Colonic mucosa (tissue), 4 donors: ENCODE results near the gene LARP1. TPM values are rescaled to one million over a fixed set of nuclear protein-coding genes. Genes with fewer than 3 reads are reported as not detected.

ENCODE experiments used
- DNase-seq: peaks from one replicate; pipeline ENCODE4 v3.0.0-alpha.2; 2020
- H3K27ac ChIP-seq: fragments of 200-600 bp; one replicate; pipeline ENCODE4 v1.8.0; 2021
- H3K27me3 ChIP-seq: fragments of 200-600 bp; one replicate; pipeline ENCODE4 v1.8.0; 2021
- H3K36me3 ChIP-seq: fragments of 200-600 bp; one replicate; pipeline ENCODE4 v1.8.0; 2021
- H3K4me1 ChIP-seq: fragments of 200-600 bp; one replicate; pipeline ENCODE4 v1.8.0; 2021; ENCODE audit warnings: mild to moderate bottlenecking
- H3K4me3 ChIP-seq: fragments of 200-600 bp; one replicate; pipeline ENCODE4 v1.8.0; 2021
- H3K9ac ChIP-seq, 2 donors: one replicate each; pipeline ENCODE4 v1.7.0; 2013; ENCODE audit warnings: control low read depth in 2 of 2, low read depth in 2 of 2, low read length in 2 of 2
- H3K9me3 ChIP-seq: fragments of 200-600 bp; one replicate; pipeline ENCODE4 v1.8.0; 2021
- CTCF ChIP-seq: fragments of 200-600 bp; IDR thresholded peaks from one replicate; pipeline ENCODE4 v1.8.0; 2022; ENCODE audit warnings: antibody characterized with exemption, mild to moderate bottlenecking
- intact Hi-C: fragments of 100-400 bp; cut with DNase I; formaldehyde crosslinking; loops from one replicate; pipeline ENCODE4 v1.14.1; 2022
- total RNA-seq, 2 donors: library from RNA; stranded (reverse); fragmentation: NEBNext Ultra II Directional in 1 of 2; extraction: Animal tissue kit (Norgen Biotek cat#: 25700) in 1 of 2; gene quantifications; one replicate each; pipeline ENCODE4 v1.2.1, GENCODE V29; 2021
- donor health status: healthy.
- donor health status: DM: no; HTN: no; CAD: no.
- donor health status: DM: no; HTN: no; CAD: no.

Gene LARP1
- total RNA-seq, 2 donors from 2014 or later = 116 to 201 TPM

GRCh38 chr5:154709368-154710305 lies 45.5 kb upstream of the LARP1 start:
- no peaks in the 10 kb centered on the region for H3K9me3 ChIP-seq
- TF ChIP-seq CTCF = no peak
- H3K27me3 ChIP-seq = no peaks in the 10 kb centered on the region
- no peaks in the 10 kb centered on the region for H3K36me3 ChIP-seq
- H3K4me1 ChIP-seq = peaks cover 6% of the 10 kb centered on the region
- intact Hi-C loops = no loop called here
- no peak overlapping the region for H3K9ac ChIP-seq
- H3K4me3 ChIP-seq = no peak overlapping the region
- no peak overlapping the region for H3K27ac ChIP-seq
- no peak for DNase-seq

GRCh38 chr5:154712518-154713437 lies 42.4 kb upstream of the LARP1 start:
- TF ChIP-seq CTCF = no peak
- Histone ChIP-seq H3K4me3 (peak overlapping the region; percentile 24), H3K4me1 (peaks cover 6% of the 10 kb centered on the region), H3K9ac (peak overlapping the region in 1 of 2 donors; percentile 92), H3K27me3 (no peaks in the 10 kb centered on the region), H3K9me3 (no peaks in the 10 kb centered on the region), H3K36me3 (no peaks in the 10 kb centered on the region), H3K27ac (peak overlapping the region; percentile 65)
- DNase-seq = peak; percentile 89
- intact Hi-C loops = no loop called here

- Histone ChIP-seq H3K9me3 (no peaks in the 10 kb centered on the region), H3K27me3 (no peaks in the 10 kb centered on the region), H3K4me3 (no peak overlapping the region), H3K36me3 (no peaks in the 10 kb centered on the region), H3K27ac (peak overlapping the region; percentile 65), H3K9ac (peak overlapping the region in 1 of 2 donors; percentile 92), H3K4me1 (peaks cover 6% of the 10 kb centered on the region)
- TF ChIP-seq CTCF = no peak
- intact Hi-C loops = no loop called here
- peak; percentile 47 for DNase-seq
Observed at GRCh38 chr5:154713615-154714125, 41.5 kb upstream of the LARP1 start.

- Histone ChIP-seq H3K4me3 (peak overlapping the region; percentile 16), H3K9me3 (no peaks in the 10 kb centered on the region), H3K9ac (peak overlapping the region; percentile 3 to 39), H3K4me1 (peaks cover 6% of the 10 kb centered on the region), H3K27me3 (no peaks in the 10 kb centered on the region), H3K27ac (peak overlapping the region; percentile 65), H3K36me3 (no peaks in the 10 kb centered on the region)
- no peak for TF ChIP-seq CTCF
- peak; percentile 60 for DNase-seq
- intact Hi-C loops = no loop called here
Observed at GRCh38 chr5:154714266-154714986, 40.8 kb upstream of the LARP1 start.
